HL-60 (cell line): ENCODE data around the gene ACR.

Source experiments
- DNase-seq, 2 experiments: peaks; one replicate each; pipeline ENCODE4 v3.0.0-alpha.2; 2010 to 2020; ENCODE audit warnings: low read depth in 1 of 2, low spot score in 1 of 2
- H3K27ac ChIP-seq: fragments of 250-450 bp; sonication (Bioruptor Pico); replicated peaks from 2 replicates; pipeline ENCODE4 v1.5.1; 2020; ENCODE audit warnings: mild to moderate bottlenecking, moderate library complexity
- H3K27me3 ChIP-seq: fragments of 250-450 bp; sonication (Bioruptor Pico); 2 replicates; pipeline ENCODE4 v1.5.1; 2021; ENCODE audit warnings: mild to moderate bottlenecking, moderate library complexity; ENCODE audit not compliant: insufficient read depth, poor library complexity, severe bottlenecking
- H3K4me3 ChIP-seq: replicated peaks from 2 replicates; pipeline ENCODE4 v1.5.1; 2011; ENCODE audit warnings: mild to moderate bottlenecking, control low read depth, low read length; ENCODE audit not compliant: insufficient read depth
- GABPA ChIP-seq: IDR thresholded peaks from 2 replicates; pipeline ENCODE4 v1.6.1; 2012; ENCODE audit warnings: low read depth
- POLR2AphosphoS5 ChIP-seq: IDR thresholded peaks from 2 replicates; pipeline ENCODE4 v1.6.1; 2012; ENCODE audit warnings: low read depth
- SPI1 ChIP-seq: IDR thresholded peaks from 2 replicates; pipeline ENCODE4 v1.6.1; 2012; ENCODE audit warnings: low read depth, mild to moderate bottlenecking, borderline replicate concordance
- TF ChIP-seq, protein P1 (sequence below): IDR thresholded peaks from 2 replicates; pipeline ENCODE4 v1.6.1; 2012; ENCODE audit warnings: low read depth; ENCODE audit not compliant: insufficient replicate concordance
- TF ChIP-seq, protein P2 (sequence below): IDR thresholded peaks from one replicate; pipeline ENCODE4 v1.5.1; 2011; ENCODE audit warnings: low read length, control low read depth, inconsistent platforms; ENCODE audit not compliant: insufficient read depth

ACR gene

GRCh38 chr22:50708474-50708873 lies 29.5 kb upstream of the ACR start:
- H3K4me3 ChIP-seq = no peak overlapping the region
- H3K27ac ChIP-seq = no peak overlapping the region
- H3K27me3 ChIP-seq = peaks cover 8% of the 10 kb centered on the region
- TF ChIP-seq POLR2AphosphoS5 (no peak), GABPA (no peak), SPI1 (no peak)
- TF ChIP-seq, protein P1, sequence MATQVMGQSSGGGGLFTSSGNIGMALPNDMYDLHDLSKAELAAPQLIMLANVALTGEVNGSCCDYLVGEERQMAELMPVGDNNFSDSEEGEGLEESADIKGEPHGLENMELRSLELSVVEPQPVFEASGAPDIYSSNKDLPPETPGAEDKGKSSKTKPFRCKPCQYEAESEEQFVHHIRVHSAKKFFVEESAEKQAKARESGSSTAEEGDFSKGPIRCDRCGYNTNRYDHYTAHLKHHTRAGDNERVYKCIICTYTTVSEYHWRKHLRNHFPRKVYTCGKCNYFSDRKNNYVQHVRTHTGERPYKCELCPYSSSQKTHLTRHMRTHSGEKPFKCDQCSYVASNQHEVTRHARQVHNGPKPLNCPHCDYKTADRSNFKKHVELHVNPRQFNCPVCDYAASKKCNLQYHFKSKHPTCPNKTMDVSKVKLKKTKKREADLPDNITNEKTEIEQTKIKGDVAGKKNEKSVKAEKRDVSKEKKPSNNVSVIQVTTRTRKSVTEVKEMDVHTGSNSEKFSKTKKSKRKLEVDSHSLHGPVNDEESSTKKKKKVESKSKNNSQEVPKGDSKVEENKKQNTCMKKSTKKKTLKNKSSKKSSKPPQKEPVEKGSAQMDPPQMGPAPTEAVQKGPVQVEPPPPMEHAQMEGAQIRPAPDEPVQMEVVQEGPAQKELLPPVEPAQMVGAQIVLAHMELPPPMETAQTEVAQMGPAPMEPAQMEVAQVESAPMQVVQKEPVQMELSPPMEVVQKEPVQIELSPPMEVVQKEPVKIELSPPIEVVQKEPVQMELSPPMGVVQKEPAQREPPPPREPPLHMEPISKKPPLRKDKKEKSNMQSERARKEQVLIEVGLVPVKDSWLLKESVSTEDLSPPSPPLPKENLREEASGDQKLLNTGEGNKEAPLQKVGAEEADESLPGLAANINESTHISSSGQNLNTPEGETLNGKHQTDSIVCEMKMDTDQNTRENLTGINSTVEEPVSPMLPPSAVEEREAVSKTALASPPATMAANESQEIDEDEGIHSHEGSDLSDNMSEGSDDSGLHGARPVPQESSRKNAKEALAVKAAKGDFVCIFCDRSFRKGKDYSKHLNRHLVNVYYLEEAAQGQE = no peak
- TF ChIP-seq, protein P2, sequence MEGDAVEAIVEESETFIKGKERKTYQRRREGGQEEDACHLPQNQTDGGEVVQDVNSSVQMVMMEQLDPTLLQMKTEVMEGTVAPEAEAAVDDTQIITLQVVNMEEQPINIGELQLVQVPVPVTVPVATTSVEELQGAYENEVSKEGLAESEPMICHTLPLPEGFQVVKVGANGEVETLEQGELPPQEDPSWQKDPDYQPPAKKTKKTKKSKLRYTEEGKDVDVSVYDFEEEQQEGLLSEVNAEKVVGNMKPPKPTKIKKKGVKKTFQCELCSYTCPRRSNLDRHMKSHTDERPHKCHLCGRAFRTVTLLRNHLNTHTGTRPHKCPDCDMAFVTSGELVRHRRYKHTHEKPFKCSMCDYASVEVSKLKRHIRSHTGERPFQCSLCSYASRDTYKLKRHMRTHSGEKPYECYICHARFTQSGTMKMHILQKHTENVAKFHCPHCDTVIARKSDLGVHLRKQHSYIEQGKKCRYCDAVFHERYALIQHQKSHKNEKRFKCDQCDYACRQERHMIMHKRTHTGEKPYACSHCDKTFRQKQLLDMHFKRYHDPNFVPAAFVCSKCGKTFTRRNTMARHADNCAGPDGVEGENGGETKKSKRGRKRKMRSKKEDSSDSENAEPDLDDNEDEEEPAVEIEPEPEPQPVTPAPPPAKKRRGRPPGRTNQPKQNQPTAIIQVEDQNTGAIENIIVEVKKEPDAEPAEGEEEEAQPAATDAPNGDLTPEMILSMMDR = no peak
- DNase-seq = no peak

- DNase-seq = no peak
- H3K27ac ChIP-seq = no peak overlapping the region
- H3K4me3 ChIP-seq = no peak overlapping the region
- TF ChIP-seq POLR2AphosphoS5 (no peak), GABPA (no peak), SPI1 (no peak)
- TF ChIP-seq, protein P1 = no peak
- TF ChIP-seq, protein P2 = no peak
- H3K27me3 ChIP-seq = peaks cover 8% of the 10 kb centered on the region
Observed at GRCh38 chr22:50708996-50709395, 29.0 kb upstream of the ACR start.

DNA sequence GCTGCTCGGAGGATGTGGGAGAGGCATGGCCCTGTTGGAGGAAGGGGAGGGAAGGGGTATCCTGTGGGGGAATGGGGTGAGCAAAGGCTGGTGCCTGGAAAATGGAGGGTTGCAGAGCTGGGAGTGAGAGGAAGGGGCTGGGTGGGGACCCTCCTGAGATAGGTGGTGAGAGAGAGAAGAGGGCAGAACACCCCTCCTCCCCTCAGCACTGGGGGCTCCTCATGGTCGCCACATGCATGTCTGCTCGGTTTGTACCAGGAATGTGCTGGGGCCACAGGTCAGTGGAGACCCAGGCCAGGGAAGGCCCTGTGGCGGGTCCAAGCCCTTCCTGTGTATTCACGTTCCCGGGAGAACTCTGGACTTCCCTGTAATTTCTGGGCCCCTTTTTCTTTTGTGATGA lies 27.8 kb upstream of the ACR start:
- Histone ChIP-seq H3K27ac (no peak overlapping the region), H3K27me3 (no peaks in the 10 kb centered on the region), H3K4me3 (no peak overlapping the region)
- no peak for DNase-seq
- no peak for TF ChIP-seq POLR2AphosphoS5
- no peak for TF ChIP-seq GABPA
- TF ChIP-seq, protein P1 = no peak
- TF ChIP-seq, protein P2 = no peak
- TF ChIP-seq SPI1 = no peak
